Colonic mucosa (tissue), 4 donors: Measurements from ENCODE around the gene FBXO42. TPM values are rescaled to one million over a fixed set of nuclear protein-coding genes. Genes with fewer than 3 reads are reported as not detected.

ENCODE experiments used
- DNase-seq: peaks from one replicate; pipeline ENCODE4 v3.0.0-alpha.2; 2020
- H3K27ac ChIP-seq: fragments of 200-600 bp; one replicate; pipeline ENCODE4 v1.8.0; 2021
- H3K27me3 ChIP-seq: fragments of 200-600 bp; one replicate; pipeline ENCODE4 v1.8.0; 2021
- H3K36me3 ChIP-seq: fragments of 200-600 bp; one replicate; pipeline ENCODE4 v1.8.0; 2021
- H3K4me1 ChIP-seq: fragments of 200-600 bp; one replicate; pipeline ENCODE4 v1.8.0; 2021; ENCODE audit warnings: mild to moderate bottlenecking
- H3K4me3 ChIP-seq: fragments of 200-600 bp; one replicate; pipeline ENCODE4 v1.8.0; 2021
- H3K9ac ChIP-seq, 2 donors: one replicate each; pipeline ENCODE4 v1.7.0; 2013; ENCODE audit warnings: control low read depth in 2 of 2, low read depth in 2 of 2, low read length in 2 of 2
- H3K9me3 ChIP-seq: fragments of 200-600 bp; one replicate; pipeline ENCODE4 v1.8.0; 2021
- CTCF ChIP-seq: fragments of 200-600 bp; IDR thresholded peaks from one replicate; pipeline ENCODE4 v1.8.0; 2022; ENCODE audit warnings: antibody characterized with exemption, mild to moderate bottlenecking
- intact Hi-C: fragments of 100-400 bp; cut with DNase I; formaldehyde crosslinking; loops from one replicate; pipeline ENCODE4 v1.14.1; 2022
- total RNA-seq, 2 donors: library from RNA; stranded (reverse); fragmentation: NEBNext Ultra II Directional in 1 of 2; extraction: Animal tissue kit (Norgen Biotek cat#: 25700) in 1 of 2; gene quantifications; one replicate each; pipeline ENCODE4 v1.2.1, GENCODE V29; 2021
- donor health status: healthy.
- donor health status: DM: no; HTN: no; CAD: no.
- donor health status: DM: no; HTN: no; CAD: no.

The FBXO42 gene
- total RNA-seq, 2 donors from 2014 or later = 15.0 to 17.8 TPM

- TF ChIP-seq CTCF = no peak
- DNase-seq = no peak
- Histone ChIP-seq H3K4me1 (peaks cover 4% of the 10 kb centered on the region), H3K9ac (peak overlapping the region in 1 of 2 donors; percentile 76), H3K27ac (no peak overlapping the region), H3K27me3 (no peaks in the 10 kb centered on the region), H3K36me3 (no peaks in the 10 kb centered on the region), H3K9me3 (no peaks in the 10 kb centered on the region), H3K4me3 (no peak overlapping the region)
- intact Hi-C loops = loop anchor here (10.0 kb wide), 1 partner anchor 159 kb away; the partner anchor contains the start of gene SZRD1
These were observed 147.0 kb downstream of the FBXO42 start for GRCh38 chr1:16205334-16205671.

GRCh38 chr1:16204634-16205333 is 147.5 kb downstream of the FBXO42 start:
- Histone ChIP-seq H3K4me1 (peaks cover 4% of the 10 kb centered on the region), H3K27ac (no peak overlapping the region), H3K4me3 (no peak overlapping the region), H3K27me3 (no peaks in the 10 kb centered on the region), H3K9me3 (no peaks in the 10 kb centered on the region), H3K36me3 (no peaks in the 10 kb centered on the region), H3K9ac (no peak overlapping the region)
- intact Hi-C loops = loop anchor here (10.0 kb wide), 1 partner anchor 160 kb away; the partner anchor contains the start of gene SZRD1
- no peak for TF ChIP-seq CTCF
- DNase-seq = peak; percentile 53

- H3K4me3 ChIP-seq = no peak overlapping the region
- H3K4me1 ChIP-seq = peaks cover 4% of the 10 kb centered on the region
- intact Hi-C loops = loop anchor here (10.0 kb wide), 1 partner anchor 161 kb away; the partner anchor contains the start of gene SZRD1
- no peak overlapping the region for H3K9ac ChIP-seq
- TF ChIP-seq CTCF = no peak
- H3K9me3 ChIP-seq = no peaks in the 10 kb centered on the region
- H3K36me3 ChIP-seq = no peaks in the 10 kb centered on the region
- no peak overlapping the region for H3K27ac ChIP-seq
- no peaks in the 10 kb centered on the region for H3K27me3 ChIP-seq
- DNase-seq = no peak
These were observed 148.1 kb downstream of the FBXO42 start for GRCh38 chr1:16204216-16204615.

GRCh38 chr1:16203550-16203949 is 148.7 kb downstream of the FBXO42 start:
- Histone ChIP-seq H3K4me3 (no peak overlapping the region), H3K36me3 (no peaks in the 10 kb centered on the region), H3K27me3 (no peaks in the 10 kb centered on the region), H3K4me1 (peaks cover 4% of the 10 kb centered on the region), H3K9me3 (no peaks in the 10 kb centered on the region), H3K27ac (no peak overlapping the region), H3K9ac (no peak overlapping the region)
- no peak for TF ChIP-seq CTCF
- intact Hi-C loops = loop anchor here (10.0 kb wide), 1 partner anchor 161 kb away; the partner anchor contains the start of gene SZRD1
- DNase-seq = no peak

GRCh38 chr1:16202281-16203210 is 149.7 kb downstream of the FBXO42 start:
- no peak overlapping the region for H3K27ac ChIP-seq
- no peaks in the 10 kb centered on the region for H3K9me3 ChIP-seq
- DNase-seq = no peak
- no peak overlapping the region for H3K9ac ChIP-seq
- no peak for TF ChIP-seq CTCF
- H3K27me3 ChIP-seq = no peaks in the 10 kb centered on the region
- H3K36me3 ChIP-seq = no peaks in the 10 kb centered on the region
- peaks cover 4% of the 10 kb centered on the region for H3K4me1 ChIP-seq
- intact Hi-C loops = loop anchor here (10.0 kb wide), 1 partner anchor 162 kb away; the partner anchor contains the start of gene SZRD1
- no peak overlapping the region for H3K4me3 ChIP-seq
